Mucosa of descending colon (tissue), 3 donors: ENCODE measurements around the gene CNTRL. TPM values are rescaled to one million over a fixed set of nuclear protein-coding genes. Genes with fewer than 3 reads are reported as not detected.

ENCODE experiments used
- ATAC-seq: fragments of 200-7000 bp; cut with Tn5 transposase; one replicate; pipeline ENCODE4 v1.9.1; 2020; ENCODE audit warnings: mild to moderate bottlenecking, moderate library complexity
- DNase-seq, 3 donors: peaks; one replicate each; pipeline ENCODE4 v3.0.0-alpha.2; 2020
- H3K36me3 ChIP-seq: fragments of 200-600 bp; one replicate; pipeline ENCODE4 v1.8.0; 2021; ENCODE audit warnings: low read depth, mild to moderate bottlenecking
- H3K4me1 ChIP-seq: fragments of 200-600 bp; one replicate; pipeline ENCODE4 v1.8.0; 2021; ENCODE audit warnings: low read depth, mild to moderate bottlenecking
- H3K4me3 ChIP-seq: fragments of 200-600 bp; one replicate; pipeline ENCODE4 v1.8.0; 2021; ENCODE audit warnings: mild to moderate bottlenecking
- H3K9me3 ChIP-seq: fragments of 200-600 bp; one replicate; pipeline ENCODE4 v1.8.0; 2021; ENCODE audit warnings: mild to moderate bottlenecking
- CTCF ChIP-seq: fragments of 200-600 bp; IDR thresholded peaks from one replicate; pipeline ENCODE4 v1.8.0; 2022; ENCODE audit warnings: antibody characterized with exemption, mild to moderate bottlenecking
- intact Hi-C, 2 donors: fragments of 100-400 bp; cut with DNase I in 1 of 2; cut with micrococcal nuclease in 1 of 2; formaldehyde crosslinking; loops; one replicate each; pipeline versions ENCODE4 v1.11.0 to v1.11.1; 2022; cut with DNase I, micrococcal nuclease
- total RNA-seq, 3 donors: library from RNA; stranded (reverse); fragmentation: NEBNext Ultra II Directional in 2 of 3; extraction: Animal tissue kit (Norgen Biotek cat#: 25700) in 2 of 3; gene quantifications; one replicate each; pipeline versions ENCODE4 v1.2.1 to v1.2.4, GENCODE V29; 2021 to 2023
- donor health status: DM: no; HTN: no; CAD: no; lungs with moderate emphysema.
- donor health status: DM: no; HTN: no; CAD: no.
- donor health status: DM: no; HTN: yes; CAD: no.

CNTRL gene
- total RNA-seq, 3 donors from 2014 or later = 9.6 to 12.4 (median 9.7) TPM

- H3K4me3 ChIP-seq = no peak overlapping the region
- intact Hi-C loops = loop anchor here (5.0 to 10.0 kb wide), 2 partner anchors 111 to 188 kb away; no protein-coding TSS in a partner anchor
- ATAC-seq (no peak), DNase-seq (no peak)
- no peak for TF ChIP-seq CTCF
- H3K36me3 ChIP-seq = no peaks in the 10 kb centered on the region
- no peaks in the 10 kb centered on the region for H3K9me3 ChIP-seq
- peaks cover 6% of the 10 kb centered on the region for H3K4me1 ChIP-seq
Measured at GRCh38 chr9:121214005-121214404, 139.2 kb downstream of the CNTRL start.

- Histone ChIP-seq H3K4me1 (peaks cover 6% of the 10 kb centered on the region), H3K9me3 (no peaks in the 10 kb centered on the region), H3K4me3 (no peak overlapping the region), H3K36me3 (no peaks in the 10 kb centered on the region)
- no peak for DNase-seq
- intact Hi-C loops = loop anchor here (5.0 to 10.0 kb wide), 2 partner anchors 96 to 108 kb away; no protein-coding TSS in a partner anchor
- no peak for TF ChIP-seq CTCF
- ATAC-seq = no peak
Measured at GRCh38 chr9:121216271-121216805, 141.6 kb downstream of the CNTRL start.

- Histone ChIP-seq H3K4me1 (peaks cover 6% of the 10 kb centered on the region), H3K9me3 (no peaks in the 10 kb centered on the region), H3K4me3 (no peak overlapping the region), H3K36me3 (no peaks in the 10 kb centered on the region)
- DNase-seq (no peak), ATAC-seq (no peak)
- no peak for TF ChIP-seq CTCF
- intact Hi-C loops = loop anchor here (5.0 to 10.0 kb wide), 2 partner anchors 95 to 107 kb away; no protein-coding TSS in a partner anchor
Measured at GRCh38 chr9:121217609-121218292, 143.0 kb downstream of the CNTRL start.

GRCh38 chr9:121218357-121219027 lies 143.7 kb downstream of the CNTRL start:
- ATAC-seq = no peak
- no peak overlapping the region for H3K4me3 ChIP-seq
- H3K36me3 ChIP-seq = no peaks in the 10 kb centered on the region
- no peaks in the 10 kb centered on the region for H3K9me3 ChIP-seq
- no peaks in the 10 kb centered on the region for H3K4me1 ChIP-seq
- no peak for TF ChIP-seq CTCF
- no peak for DNase-seq
- intact Hi-C loops = loop anchor here (5.0 to 10.0 kb wide), 2 partner anchors 94 to 106 kb away; no protein-coding TSS in a partner anchor

GRCh38 chr9:121219530-121219929 lies 144.8 kb downstream of the CNTRL start:
- H3K4me3 ChIP-seq = no peak overlapping the region
- intact Hi-C loops = loop anchor here (5.0 to 10.0 kb wide), 2 partner anchors 93 to 105 kb away; no protein-coding TSS in a partner anchor
- TF ChIP-seq CTCF = no peak
- H3K36me3 ChIP-seq = no peaks in the 10 kb centered on the region
- ATAC-seq = no peak
- H3K4me1 ChIP-seq = no peaks in the 10 kb centered on the region
- DNase-seq = no peak
- no peaks in the 10 kb centered on the region for H3K9me3 ChIP-seq
